ENCODE measurements around the gene PRPF40A.
A peak's percentile ranks its signal among the peaks of the same experiment; 100 is the strongest.

The PRPF40A gene

GRCh38 chr2:152627351-152627957 lies 89.8 kb downstream of the PRPF40A start:
- H3K4me1 ChIP-seq (ENCODE audit: low read length) = no peaks in the 10 kb centered on the region
- no peaks in the 10 kb centered on the region for H3K79me2 ChIP-seq (ENCODE audit: low read length)
- no peak overlapping the region for H3K27ac ChIP-seq (ENCODE audit: low read length)
- no peaks in the 10 kb centered on the region for H4K20me1 ChIP-seq (ENCODE audit: insufficient read depth, low read length)
- TF ChIP-seq CTCF (IDR thresholded peaks at IDR 0.05; ENCODE audit: low read depth, low read length) (peak; percentile 85), EZH2phosphoT487 (IDR thresholded peaks at IDR 0.05; ENCODE audit: low read depth) (no peak)
- H2AFZ ChIP-seq (ENCODE audit: low read depth, low read length) = no peak overlapping the region
- no peak overlapping the region for H3K4me2 ChIP-seq (ENCODE audit: low read length)
- H3K36me3 ChIP-seq (replicated peaks; ENCODE audit: low read depth, low read length) = no peaks in the 10 kb centered on the region
- H3K9me3 ChIP-seq (ENCODE audit: insufficient read depth, low read length) = no peaks in the 10 kb centered on the region
- no peaks in the 10 kb centered on the region for H3K27me3 ChIP-seq (ENCODE audit: low read depth, low read length)
- H3K4me3 ChIP-seq (ENCODE audit: low read length) = no peak overlapping the region
- H3K9ac ChIP-seq (ENCODE audit: low read length) = no peak overlapping the region

GRCh38 chr2:152626911-152627339 lies 90.3 kb downstream of the PRPF40A start:
- no peak overlapping the region for H3K9ac ChIP-seq (ENCODE audit: low read length)
- no peaks in the 10 kb centered on the region for H3K27me3 ChIP-seq (ENCODE audit: low read depth, low read length)
- H3K4me3 ChIP-seq (ENCODE audit: low read length) = no peak overlapping the region
- H3K9me3 ChIP-seq (ENCODE audit: insufficient read depth, low read length) = no peaks in the 10 kb centered on the region
- H2AFZ ChIP-seq (ENCODE audit: low read depth, low read length) = no peak overlapping the region
- no peaks in the 10 kb centered on the region for H3K4me1 ChIP-seq (ENCODE audit: low read length)
- TF ChIP-seq EZH2phosphoT487 (IDR thresholded peaks at IDR 0.05; ENCODE audit: low read depth) = no peak
- no peak for TF ChIP-seq CTCF (IDR thresholded peaks at IDR 0.05; ENCODE audit: low read depth, low read length)
- no peaks in the 10 kb centered on the region for H3K36me3 ChIP-seq (replicated peaks; ENCODE audit: low read depth, low read length)
- no peaks in the 10 kb centered on the region for H4K20me1 ChIP-seq (ENCODE audit: insufficient read depth, low read length)
- no peaks in the 10 kb centered on the region for H3K79me2 ChIP-seq (ENCODE audit: low read length)
- no peak overlapping the region for H3K27ac ChIP-seq (ENCODE audit: low read length)
- H3K4me2 ChIP-seq (ENCODE audit: low read length) = no peak overlapping the region

GRCh38 chr2:152624805-152625204 lies 92.5 kb downstream of the PRPF40A start:
- no peaks in the 10 kb centered on the region for H3K4me1 ChIP-seq (ENCODE audit: low read length)
- no peak overlapping the region for H2AFZ ChIP-seq (ENCODE audit: low read depth, low read length)
- no peaks in the 10 kb centered on the region for H3K79me2 ChIP-seq (ENCODE audit: low read length)

GRCh38 chr2:152623775-152624174 lies 93.5 kb downstream of the PRPF40A start:
- H3K27me3 ChIP-seq (ENCODE audit: low read depth, low read length) = no peaks in the 10 kb centered on the region
- H3K4me3 ChIP-seq (ENCODE audit: low read length) = no peak overlapping the region
- H3K9me3 ChIP-seq (ENCODE audit: insufficient read depth, low read length) = no peaks in the 10 kb centered on the region
- H4K20me1 ChIP-seq (ENCODE audit: insufficient read depth, low read length) = no peaks in the 10 kb centered on the region
- H3K4me2 ChIP-seq (ENCODE audit: low read length) = no peak overlapping the region
- TF ChIP-seq CTCF (IDR thresholded peaks at IDR 0.05; ENCODE audit: low read depth, low read length) (no peak), EZH2phosphoT487 (IDR thresholded peaks at IDR 0.05; ENCODE audit: low read depth) (no peak)
- H3K79me2 ChIP-seq (ENCODE audit: low read length) = no peaks in the 10 kb centered on the region
- H3K27ac ChIP-seq (ENCODE audit: low read length) = no peak overlapping the region
- H3K4me1 ChIP-seq (ENCODE audit: low read length) = no peaks in the 10 kb centered on the region
- no peaks in the 10 kb centered on the region for H3K36me3 ChIP-seq (replicated peaks; ENCODE audit: low read depth, low read length)
- no peak overlapping the region for H3K9ac ChIP-seq (ENCODE audit: low read length)
- H2AFZ ChIP-seq (ENCODE audit: low read depth, low read length) = no peak overlapping the region

More at GRCh38 chr2:152624805-152625204, 92.5 kb downstream of the PRPF40A start:
- TF ChIP-seq EZH2phosphoT487 (IDR thresholded peaks at IDR 0.05; ENCODE audit: low read depth) = no peak
- TF ChIP-seq CTCF (IDR thresholded peaks at IDR 0.05; ENCODE audit: low read depth, low read length) = no peak
- no peak overlapping the region for H3K27ac ChIP-seq (ENCODE audit: low read length)
- no peaks in the 10 kb centered on the region for H3K36me3 ChIP-seq (replicated peaks; ENCODE audit: low read depth, low read length)
- H3K9ac ChIP-seq (ENCODE audit: low read length) = no peak overlapping the region
- no peak overlapping the region for H3K4me3 ChIP-seq (ENCODE audit: low read length)
- no peaks in the 10 kb centered on the region for H3K27me3 ChIP-seq (ENCODE audit: low read depth, low read length)
- no peaks in the 10 kb centered on the region for H3K9me3 ChIP-seq (ENCODE audit: insufficient read depth, low read length)
- H4K20me1 ChIP-seq (ENCODE audit: insufficient read depth, low read length) = no peaks in the 10 kb centered on the region
- H3K4me2 ChIP-seq (ENCODE audit: low read length) = no peak overlapping the region

Measured in OCI-LY3 (cell line).